Measurements from ENCODE around the gene SLC26A11. TPM values are rescaled to one million over a fixed set of nuclear protein-coding genes. Genes with fewer than 3 reads are reported as not detected.

Gene SLC26A11
- total RNA-seq, 1 donor from 2014 or later: 23.6 TPM

GRCh38 chr17:80210348-80211108 lies 9.7 kb upstream of the SLC26A11 start:
- no peak for DNase-seq (ENCODE audit: extremely low spot score, unreplicated experiment)
- Mint-ChIP-seq H3K9me3 (no peaks in the 10 kb centered on the region), H3K4me3 (no peak overlapping the region), H3K36me3 (no peaks in the 10 kb centered on the region), H3K4me1 (ENCODE audit: unreplicated experiment) (no peaks in the 10 kb centered on the region), H3K27me3 (no peaks in the 10 kb centered on the region), H3K27ac (no peak overlapping the region)
- TF ChIP-seq CTCF (conservative IDR thresholded peaks at IDR 0.05): no peak

- H3K4me3 Mint-ChIP-seq: no peak overlapping the region
- no peaks in the 10 kb centered on the region for H3K4me1 Mint-ChIP-seq (ENCODE audit: unreplicated experiment)
- no peak for TF ChIP-seq CTCF (conservative IDR thresholded peaks at IDR 0.05)
- peaks cover 4% of the 10 kb centered on the region for H3K36me3 Mint-ChIP-seq
- H3K27me3 Mint-ChIP-seq: no peaks in the 10 kb centered on the region
- H3K27ac Mint-ChIP-seq: no peak overlapping the region
- DNase-seq (ENCODE audit: extremely low spot score, unreplicated experiment): no peak
- H3K9me3 Mint-ChIP-seq: no peaks in the 10 kb centered on the region
Observed at GRCh38 chr17:80212109-80212508, 8.1 kb upstream of the SLC26A11 start.

GRCh38 chr17:80212511-80212910 lies 7.7 kb upstream of the SLC26A11 start:
- DNase-seq (ENCODE audit: extremely low spot score, unreplicated experiment): no peak
- no peaks in the 10 kb centered on the region for H3K4me1 Mint-ChIP-seq (ENCODE audit: unreplicated experiment)
- no peak for TF ChIP-seq CTCF (conservative IDR thresholded peaks at IDR 0.05)
- no peaks in the 10 kb centered on the region for H3K9me3 Mint-ChIP-seq
- H3K27ac Mint-ChIP-seq: no peak overlapping the region
- no peaks in the 10 kb centered on the region for H3K27me3 Mint-ChIP-seq
- H3K4me3 Mint-ChIP-seq: no peak overlapping the region
- peaks cover 7% of the 10 kb centered on the region for H3K36me3 Mint-ChIP-seq

- H3K36me3 Mint-ChIP-seq: peaks cover 9% of the 10 kb centered on the region
- no peak for DNase-seq (ENCODE audit: extremely low spot score, unreplicated experiment)
- TF ChIP-seq CTCF (conservative IDR thresholded peaks at IDR 0.05): no peak
- no peaks in the 10 kb centered on the region for H3K27me3 Mint-ChIP-seq
- no peaks in the 10 kb centered on the region for H3K4me1 Mint-ChIP-seq (ENCODE audit: unreplicated experiment)
- no peak overlapping the region for H3K4me3 Mint-ChIP-seq
- H3K27ac Mint-ChIP-seq: no peak overlapping the region
- no peaks in the 10 kb centered on the region for H3K9me3 Mint-ChIP-seq
Observed at GRCh38 chr17:80212962-80213642, 7.1 kb upstream of the SLC26A11 start.

GRCh38 chr17:80213643-80213975 lies 6.6 kb upstream of the SLC26A11 start:
- Mint-ChIP-seq H3K9me3 (no peaks in the 10 kb centered on the region), H3K36me3 (peaks cover 9% of the 10 kb centered on the region), H3K27ac (no peak overlapping the region), H3K27me3 (no peaks in the 10 kb centered on the region), H3K4me1 (ENCODE audit: unreplicated experiment) (peaks cover 2% of the 10 kb centered on the region), H3K4me3 (no peak overlapping the region)
- DNase-seq (ENCODE audit: extremely low spot score, unreplicated experiment): no peak
- TF ChIP-seq CTCF (conservative IDR thresholded peaks at IDR 0.05): no peak

Data from type B pancreatic cell (in vitro differentiated cells).